ENCODE measurements around the gene STMN1. TPM values are rescaled to one million over a fixed set of nuclear protein-coding genes. Genes with fewer than 3 reads are reported as not detected.

The STMN1 gene
- total RNA-seq, 1 donor from 2014 or later: 91.8 TPM

DNA sequence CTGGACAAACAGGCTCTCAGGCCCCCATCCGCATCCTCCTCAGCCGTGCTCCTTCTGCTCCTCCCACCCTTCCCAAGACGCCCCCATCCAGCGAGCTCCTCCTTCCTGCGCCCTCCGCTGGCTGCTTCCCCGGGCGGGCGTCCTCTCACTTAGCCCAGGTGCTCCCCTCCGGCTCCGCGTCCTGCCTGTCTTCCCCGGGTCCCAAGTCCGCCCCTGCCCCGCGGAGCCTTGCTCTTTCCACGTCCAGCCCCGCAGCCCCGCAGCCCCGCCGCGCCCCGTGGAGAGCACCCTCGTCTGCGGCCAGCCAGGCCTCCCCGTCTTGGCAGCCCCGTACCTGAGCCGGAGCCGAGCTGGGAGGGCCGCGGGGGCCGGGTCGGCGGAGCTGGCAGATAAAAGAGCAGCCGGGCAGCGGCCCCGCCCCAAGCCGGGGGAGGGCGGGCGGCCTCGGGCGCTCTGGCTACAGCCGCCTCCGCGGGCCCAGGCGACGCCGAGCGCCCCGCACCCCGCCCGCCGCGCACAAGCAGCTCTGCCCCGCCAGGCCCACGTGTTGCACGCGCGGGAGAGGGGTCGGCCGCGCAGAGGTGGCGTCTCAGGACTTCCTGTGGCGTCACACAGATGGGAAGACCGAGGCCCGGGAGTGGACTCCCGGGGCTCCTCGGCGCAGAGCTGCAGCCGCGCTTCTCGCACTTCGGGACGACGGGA, 30.9 kb downstream of the STMN1 start, which contains the start of gene PAQR7:
Gene PAQR7 (minus strand): TSS at position 555 of the 702 bp plus-strand sequence. CDS start 11,869 bp downstream, outside the sequence.
- Histone ChIP-seq H3K36me3 (no peaks in the 10 kb centered on the region), H3K27me3 (no peaks in the 10 kb centered on the region), H3K4me3 (peak within 1 kb of the TSS; percentile 69 to 71), H3K9me3 (no peaks in the 10 kb centered on the region), H3K27ac (peak within 1 kb of the TSS; percentile 85), H3K4me1 (peaks cover 59% of the 10 kb centered on the region)
- intact Hi-C loops (cut with DNase I): no loop called here
- DNase-seq (ENCODE audit: extremely low spot score in 2 of 2): no peak
- TF ChIP-seq POLR2A (IDR thresholded peaks at IDR 0.05) (peak in 1 of 2 donors; percentile 57), POLR2AphosphoS5 (IDR thresholded peaks at IDR 0.05; ENCODE audit: insufficient read depth in 1 of 2, low read depth in 1 of 2) (peak in 1 of 2 donors; percentile 79)
- TF ChIP-seq, protein P1, sequence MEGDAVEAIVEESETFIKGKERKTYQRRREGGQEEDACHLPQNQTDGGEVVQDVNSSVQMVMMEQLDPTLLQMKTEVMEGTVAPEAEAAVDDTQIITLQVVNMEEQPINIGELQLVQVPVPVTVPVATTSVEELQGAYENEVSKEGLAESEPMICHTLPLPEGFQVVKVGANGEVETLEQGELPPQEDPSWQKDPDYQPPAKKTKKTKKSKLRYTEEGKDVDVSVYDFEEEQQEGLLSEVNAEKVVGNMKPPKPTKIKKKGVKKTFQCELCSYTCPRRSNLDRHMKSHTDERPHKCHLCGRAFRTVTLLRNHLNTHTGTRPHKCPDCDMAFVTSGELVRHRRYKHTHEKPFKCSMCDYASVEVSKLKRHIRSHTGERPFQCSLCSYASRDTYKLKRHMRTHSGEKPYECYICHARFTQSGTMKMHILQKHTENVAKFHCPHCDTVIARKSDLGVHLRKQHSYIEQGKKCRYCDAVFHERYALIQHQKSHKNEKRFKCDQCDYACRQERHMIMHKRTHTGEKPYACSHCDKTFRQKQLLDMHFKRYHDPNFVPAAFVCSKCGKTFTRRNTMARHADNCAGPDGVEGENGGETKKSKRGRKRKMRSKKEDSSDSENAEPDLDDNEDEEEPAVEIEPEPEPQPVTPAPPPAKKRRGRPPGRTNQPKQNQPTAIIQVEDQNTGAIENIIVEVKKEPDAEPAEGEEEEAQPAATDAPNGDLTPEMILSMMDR (IDR thresholded peaks at IDR 0.05): no peak

DNA sequence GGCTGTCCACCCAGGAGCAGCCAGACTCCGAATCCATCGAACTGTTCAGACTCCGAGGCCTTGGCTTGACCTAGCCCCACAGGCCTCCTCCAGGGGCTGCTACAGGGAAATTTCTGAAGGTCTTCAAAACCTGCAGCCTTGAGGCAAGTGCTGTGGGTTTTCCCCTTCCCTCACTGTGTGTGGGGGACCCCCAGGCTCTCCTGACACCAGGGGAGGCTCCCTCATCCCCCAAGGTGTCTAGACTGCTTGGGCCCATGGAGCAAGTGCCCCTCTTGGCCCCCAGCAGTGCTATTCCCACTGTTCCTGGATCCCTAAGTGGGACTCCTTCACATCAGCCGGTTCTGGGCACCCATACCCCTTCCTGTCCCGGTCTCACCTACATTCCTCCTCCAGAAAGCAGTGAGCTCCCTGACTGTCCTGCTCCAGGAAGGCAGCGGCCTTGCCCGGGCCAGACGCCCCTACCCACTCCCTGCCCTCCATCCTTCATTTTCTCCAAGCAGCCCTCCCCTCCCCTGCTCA, 31.5 kb downstream of the STMN1 start:
- DNase-seq (ENCODE audit: extremely low spot score in 2 of 2): no peak
- Histone ChIP-seq H3K9me3 (no peaks in the 10 kb centered on the region), H3K27me3 (no peaks in the 10 kb centered on the region), H3K36me3 (no peaks in the 10 kb centered on the region), H3K4me3 (peak overlapping the region; percentile 69 to 71), H3K4me1 (peaks cover 60% of the 10 kb centered on the region), H3K27ac (peak overlapping the region; percentile 85)
- TF ChIP-seq POLR2AphosphoS5 (IDR thresholded peaks at IDR 0.05; ENCODE audit: insufficient read depth in 1 of 2, low read depth in 1 of 2): no peak
- TF ChIP-seq, protein P1 (IDR thresholded peaks at IDR 0.05): no peak
- no peak for TF ChIP-seq POLR2A (IDR thresholded peaks at IDR 0.05)
- intact Hi-C loops (cut with DNase I): no loop called here

DNA sequence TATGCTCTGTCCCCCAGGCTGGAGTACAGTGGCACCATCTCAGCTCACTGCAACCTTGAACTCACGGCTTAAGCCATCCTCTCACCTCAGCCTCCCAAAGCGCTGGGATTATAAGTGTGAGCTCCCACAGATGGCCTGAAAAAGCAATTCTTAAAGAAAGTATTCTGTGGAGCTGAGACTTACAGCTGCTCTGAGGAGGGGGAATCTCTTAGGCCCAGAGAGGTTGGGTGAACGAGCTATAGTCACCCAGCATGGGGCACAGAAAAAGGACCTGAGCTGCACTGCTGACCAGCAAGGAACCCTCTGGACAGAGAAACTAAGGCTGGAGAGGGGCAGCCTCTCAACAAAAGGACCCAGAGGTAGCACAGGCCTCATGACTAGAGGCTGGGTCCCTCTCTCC, 32.0 kb downstream of the STMN1 start:
- H3K27me3 ChIP-seq: no peaks in the 10 kb centered on the region
- peak overlapping the region; percentile 69 to 71 for H3K4me3 ChIP-seq
- peaks cover 60% of the 10 kb centered on the region for H3K4me1 ChIP-seq
- intact Hi-C loops (cut with DNase I): no loop called here
- DNase-seq (ENCODE audit: extremely low spot score in 2 of 2): no peak
- H3K9me3 ChIP-seq: no peaks in the 10 kb centered on the region
- H3K27ac ChIP-seq: peak overlapping the region; percentile 85
- no peaks in the 10 kb centered on the region for H3K36me3 ChIP-seq
- no peak for TF ChIP-seq POLR2AphosphoS5 (IDR thresholded peaks at IDR 0.05; ENCODE audit: insufficient read depth in 1 of 2, low read depth in 1 of 2)
- TF ChIP-seq POLR2A (IDR thresholded peaks at IDR 0.05): no peak
- TF ChIP-seq, protein P1 (IDR thresholded peaks at IDR 0.05): no peak

DNA sequence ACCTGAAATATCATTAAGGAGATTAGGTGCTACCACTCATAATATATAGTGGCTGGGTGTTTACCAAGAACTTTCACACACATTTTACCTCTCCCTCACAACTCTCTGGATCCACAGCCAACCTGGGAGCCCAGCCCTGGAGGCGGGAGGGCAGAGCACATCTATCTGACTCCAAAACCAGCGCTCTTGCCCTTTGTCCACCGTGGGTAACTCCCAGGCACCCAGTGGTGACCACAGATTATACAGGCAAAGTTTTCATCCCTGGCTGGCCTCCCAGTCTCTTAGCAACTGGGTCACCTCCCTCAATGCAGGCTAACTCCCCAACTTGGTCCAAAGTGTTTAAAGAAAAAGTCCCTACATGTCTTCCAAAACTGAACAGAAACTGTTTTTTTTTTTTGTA, 33.1 kb downstream of the STMN1 start:
- DNase-seq (ENCODE audit: extremely low spot score in 2 of 2): no peak
- H3K9me3 ChIP-seq: no peaks in the 10 kb centered on the region
- peaks cover 60% of the 10 kb centered on the region for H3K4me1 ChIP-seq
- no peaks in the 10 kb centered on the region for H3K36me3 ChIP-seq
- intact Hi-C loops (cut with DNase I): no loop called here
- no peak overlapping the region for H3K27ac ChIP-seq
- TF ChIP-seq POLR2AphosphoS5 (IDR thresholded peaks at IDR 0.05; ENCODE audit: insufficient read depth in 1 of 2, low read depth in 1 of 2) (no peak), POLR2A (IDR thresholded peaks at IDR 0.05) (no peak)
- TF ChIP-seq, protein P1 (IDR thresholded peaks at IDR 0.05): no peak
- H3K4me3 ChIP-seq: no peak overlapping the region
- no peaks in the 10 kb centered on the region for H3K27me3 ChIP-seq

DNA sequence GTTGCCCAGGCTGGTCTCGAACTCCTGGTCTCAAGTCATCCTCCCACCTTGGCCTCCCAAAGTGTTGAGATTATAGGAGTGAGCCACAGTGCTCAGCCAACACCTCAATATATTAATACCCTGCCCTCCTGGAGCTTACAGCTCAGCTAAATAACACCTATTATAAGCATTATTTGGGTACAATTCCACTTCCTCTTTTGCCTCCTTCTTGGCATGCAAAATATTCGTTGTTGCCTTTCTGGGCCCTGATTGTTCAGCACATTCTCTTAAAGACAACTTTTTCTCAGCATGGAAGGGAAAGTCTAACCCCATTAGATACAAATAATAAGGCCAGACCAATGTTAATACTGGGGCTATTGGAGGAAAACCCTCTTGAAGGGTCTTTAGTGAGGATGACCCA, 33.5 kb downstream of the STMN1 start:
- TF ChIP-seq POLR2AphosphoS5 (IDR thresholded peaks at IDR 0.05; ENCODE audit: insufficient read depth in 1 of 2, low read depth in 1 of 2): no peak
- TF ChIP-seq, protein P1 (IDR thresholded peaks at IDR 0.05): no peak
- TF ChIP-seq POLR2A (IDR thresholded peaks at IDR 0.05): no peak
- H3K4me3 ChIP-seq: no peak overlapping the region
- intact Hi-C loops (cut with DNase I): no loop called here
- H3K27ac ChIP-seq: no peak overlapping the region
- H3K4me1 ChIP-seq: peaks cover 60% of the 10 kb centered on the region
- H3K9me3 ChIP-seq: no peaks in the 10 kb centered on the region
- no peak for DNase-seq (ENCODE audit: extremely low spot score in 2 of 2)
- no peaks in the 10 kb centered on the region for H3K36me3 ChIP-seq
- H3K27me3 ChIP-seq: no peaks in the 10 kb centered on the region
